SK-N-SH treated with all-trans-retinoic acid at 6 μM for 48 hours (cell line): Measurements from ENCODE around the gene SPDYE3.
"Not testable (repeated sequence)": the region's sequence is repeated elsewhere in the genome, so short reads cannot be mapped to it uniquely, and the experiment has no call there.

Experiments used
- ARNTL ChIP-seq: fragments of 450-650 bp; formaldehyde crosslinking; IDR thresholded peaks from 2 replicates; pipeline ENCODE4 v1.5.0; 2020; ENCODE audit warnings: low read depth, mild to moderate bottlenecking, moderate library complexity, borderline replicate concordance
- BACH2 ChIP-seq: fragments of 250-450 bp; sonication (Bioruptor Pico); IDR thresholded peaks from 2 replicates; pipeline ENCODE4 v1.9.0; 2021; ENCODE audit warnings: mild to moderate bottlenecking, borderline replicate concordance
- CSDC2 ChIP-seq: fragments of 250-450 bp; sonication (Bioruptor Pico); IDR thresholded peaks from 2 replicates; pipeline ENCODE4 v1.5.0; 2020; ENCODE audit warnings: mild to moderate bottlenecking, moderate library complexity
- ESRRG ChIP-seq: fragments of 250-450 bp; sonication (Bioruptor Pico); IDR thresholded peaks from 2 replicates; pipeline ENCODE4 v1.6.1; 2021; ENCODE audit warnings: mild to moderate bottlenecking
- GLIS3 ChIP-seq: fragments of 250-450 bp; sonication (Bioruptor Pico); IDR thresholded peaks from 2 replicates; pipeline ENCODE4 v1.5.0; 2020; ENCODE audit warnings: mild to moderate bottlenecking, moderate library complexity
- PATZ1 ChIP-seq: fragments of 250-450 bp; sonication (Bioruptor Pico); IDR thresholded peaks from 2 replicates; pipeline ENCODE4 v1.8.0; 2020; ENCODE audit warnings: mild to moderate bottlenecking, moderate library complexity, borderline replicate concordance
- POU6F1 ChIP-seq: fragments of 250-450 bp; sonication (Bioruptor Pico); IDR thresholded peaks from 2 replicates; pipeline ENCODE4 v1.8.0; 2021; ENCODE audit warnings: low read depth, mild to moderate bottlenecking, moderate library complexity, borderline replicate concordance
- TSHZ2 ChIP-seq: fragments of 250-450 bp; sonication (Bioruptor Pico); IDR thresholded peaks from 2 replicates; pipeline ENCODE4 v1.5.0; 2020; ENCODE audit warnings: mild to moderate bottlenecking, moderate library complexity
- ZNF70 ChIP-seq: fragments of 450-650 bp; formaldehyde crosslinking; IDR thresholded peaks from 2 replicates; pipeline ENCODE4 v1.5.0; 2020; ENCODE audit warnings: mild to moderate bottlenecking, moderate library complexity

GRCh38 chr7:100344560-100345287 lies 37.2 kb downstream of the SPDYE3 start:
- TF ChIP-seq BACH2 (CRISPR knock-in tag); POU6F1 (CRISPR knock-in tag); CSDC2 (CRISPR knock-in tag); TSHZ2 (CRISPR knock-in tag); ESRRG (CRISPR knock-in tag); ARNTL (CRISPR knock-in tag); ZNF70 (CRISPR knock-in tag); PATZ1 (CRISPR knock-in tag); GLIS3: not testable (repeated sequence)
